ENCODE results near the gene VSTM2L. TPM values are rescaled to one million over a fixed set of nuclear protein-coding genes. Genes with fewer than 3 reads are reported as not detected.

The VSTM2L gene
- polyA plus RNA-seq, 1 of the 3 experiments (the other 2 are of a cell fraction), result 5.1 TPM

DNA sequence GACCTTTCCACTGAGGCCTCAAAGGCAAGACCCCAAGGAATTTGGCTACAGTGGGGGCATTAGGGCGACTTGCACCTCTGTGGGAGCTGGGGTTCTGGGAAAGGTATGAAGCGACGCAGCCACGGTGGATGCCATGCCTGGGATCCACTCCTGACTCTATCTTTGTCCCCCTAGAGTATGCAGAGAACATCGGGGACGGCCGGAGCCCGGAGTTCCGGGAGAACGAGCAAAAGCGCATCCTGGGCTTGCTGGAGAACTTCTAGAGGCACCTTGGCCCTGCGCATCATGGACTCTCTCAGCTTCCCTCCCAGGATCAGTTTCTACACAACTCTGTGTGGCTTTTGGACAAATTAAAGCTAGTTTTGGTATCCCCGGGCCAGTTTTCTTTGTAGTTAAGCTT lies 31.2 kb upstream of the VSTM2L start:
- H3K4me2 ChIP-seq, result no peak overlapping the region
- ChIA-PET CTCF (interaction anchor here (1.6 to 2.0 kb wide), 2 partner anchors 116 to 307 kb away, joined by 5 to 6 read pairs; no protein-coding TSS in a partner anchor), POLR2A (no interaction called here)
- no peaks in the 10 kb centered on the region for H4K20me1 ChIP-seq (ENCODE audit: insufficient read depth)
- TF ChIP-seq SIN3A (IDR thresholded peaks at IDR 0.05; ENCODE audit: borderline replicate concordance, low read depth, low read length) (no peak), ELF1 (IDR thresholded peaks at IDR 0.05) (no peak), SMC3 (IDR thresholded peaks at IDR 0.05; ENCODE audit: low read depth, low read length) (no peak), NFIC (IDR thresholded peaks at IDR 0.05; ENCODE audit: borderline replicate concordance) (no peak), FOSL2 (IDR thresholded peaks at IDR 0.05; ENCODE audit: borderline replicate concordance, low read depth) (no peak), TEAD4 (IDR thresholded peaks at IDR 0.05; ENCODE audit: borderline replicate concordance, insufficient read depth) (no peak), EZH2phosphoT487 (IDR thresholded peaks at IDR 0.05; ENCODE audit: borderline replicate concordance, low read depth) (no peak), MXI1 (IDR thresholded peaks at IDR 0.05; ENCODE audit: low read depth, low read length) (no peak), FOXJ3 (CRISPR knock-in tag; IDR thresholded peaks at IDR 0.05) (no peak), RAD21 (IDR thresholded peaks at IDR 0.05; ENCODE audit: low read length) (no peak), TAF1 (IDR thresholded peaks at IDR 0.05; ENCODE audit: borderline replicate concordance, low read depth, low read length) (no peak), JUND (IDR thresholded peaks at IDR 0.05) (no peak)
- TF ChIP-seq, protein P1, sequence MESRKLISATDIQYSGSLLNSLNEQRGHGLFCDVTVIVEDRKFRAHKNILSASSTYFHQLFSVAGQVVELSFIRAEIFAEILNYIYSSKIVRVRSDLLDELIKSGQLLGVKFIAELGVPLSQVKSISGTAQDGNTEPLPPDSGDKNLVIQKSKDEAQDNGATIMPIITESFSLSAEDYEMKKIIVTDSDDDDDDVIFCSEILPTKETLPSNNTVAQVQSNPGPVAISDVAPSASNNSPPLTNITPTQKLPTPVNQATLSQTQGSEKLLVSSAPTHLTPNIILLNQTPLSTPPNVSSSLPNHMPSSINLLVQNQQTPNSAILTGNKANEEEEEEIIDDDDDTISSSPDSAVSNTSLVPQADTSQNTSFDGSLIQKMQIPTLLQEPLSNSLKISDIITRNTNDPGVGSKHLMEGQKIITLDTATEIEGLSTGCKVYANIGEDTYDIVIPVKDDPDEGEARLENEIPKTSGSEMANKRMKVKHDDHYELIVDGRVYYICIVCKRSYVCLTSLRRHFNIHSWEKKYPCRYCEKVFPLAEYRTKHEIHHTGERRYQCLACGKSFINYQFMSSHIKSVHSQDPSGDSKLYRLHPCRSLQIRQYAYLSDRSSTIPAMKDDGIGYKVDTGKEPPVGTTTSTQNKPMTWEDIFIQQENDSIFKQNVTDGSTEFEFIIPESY (IDR thresholded peaks at IDR 0.05; ENCODE audit: borderline replicate concordance, low read depth), result no peak
- TF ChIP-seq, protein P2, sequence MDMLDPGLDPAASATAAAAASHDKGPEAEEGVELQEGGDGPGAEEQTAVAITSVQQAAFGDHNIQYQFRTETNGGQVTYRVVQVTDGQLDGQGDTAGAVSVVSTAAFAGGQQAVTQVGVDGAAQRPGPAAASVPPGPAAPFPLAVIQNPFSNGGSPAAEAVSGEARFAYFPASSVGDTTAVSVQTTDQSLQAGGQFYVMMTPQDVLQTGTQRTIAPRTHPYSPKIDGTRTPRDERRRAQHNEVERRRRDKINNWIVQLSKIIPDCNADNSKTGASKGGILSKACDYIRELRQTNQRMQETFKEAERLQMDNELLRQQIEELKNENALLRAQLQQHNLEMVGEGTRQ (IDR thresholded peaks at IDR 0.05; ENCODE audit: borderline replicate concordance, low read depth, low read length), result no peak
- TF ChIP-seq, protein P3, sequence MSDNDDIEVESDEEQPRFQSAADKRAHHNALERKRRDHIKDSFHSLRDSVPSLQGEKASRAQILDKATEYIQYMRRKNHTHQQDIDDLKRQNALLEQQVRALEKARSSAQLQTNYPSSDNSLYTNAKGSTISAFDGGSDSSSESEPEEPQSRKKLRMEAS (IDR thresholded peaks at IDR 0.05; ENCODE audit: low read depth), result no peak
- no peaks in the 10 kb centered on the region for H3K79me2 ChIP-seq (ENCODE audit: insufficient read depth)
- no peak for DNase-seq
- WGBS (ENCODE audit: low lambda C conversion rate), result 95% methylated on average over 11 of the region's 13 CpGs
- H3K27me3 ChIP-seq (ENCODE audit: insufficient read depth), result no peaks in the 10 kb centered on the region
- H2AFZ ChIP-seq (ENCODE audit: low read depth), result no peak overlapping the region
- H3K4me1 ChIP-seq (ENCODE audit: control insufficient read depth in 1 of 2, insufficient read depth in 2 of 2, low read depth in 1 of 2, low read length in 1 of 2), result peaks cover 0 to 12% of the 10 kb centered on the region in 2 experiments; a peak in 1 of 4 replicates
- H3K9ac ChIP-seq, result no peak overlapping the region
- no peaks in the 10 kb centered on the region for H3K9me3 ChIP-seq
- no peaks in the 10 kb centered on the region for H3F3A ChIP-seq (replicated peaks; ENCODE audit: insufficient read depth)
- no peak overlapping the region for H3K4me3 ChIP-seq (ENCODE audit: low read depth in 2 of 2, low read length in 1 of 2)
- no peak overlapping the region for H3K27ac ChIP-seq (ENCODE audit: low read depth in 2 of 2, low read length in 1 of 2)
- H3K36me3 ChIP-seq (replicated peaks in 1 of 2; ENCODE audit: control insufficient read depth in 1 of 2, insufficient read depth in 2 of 2, low read length in 1 of 2), result peaks cover 0 to 12% of the 10 kb centered on the region in 2 experiments
- H3K9me2 ChIP-seq, result no peaks in the 10 kb centered on the region

DNA sequence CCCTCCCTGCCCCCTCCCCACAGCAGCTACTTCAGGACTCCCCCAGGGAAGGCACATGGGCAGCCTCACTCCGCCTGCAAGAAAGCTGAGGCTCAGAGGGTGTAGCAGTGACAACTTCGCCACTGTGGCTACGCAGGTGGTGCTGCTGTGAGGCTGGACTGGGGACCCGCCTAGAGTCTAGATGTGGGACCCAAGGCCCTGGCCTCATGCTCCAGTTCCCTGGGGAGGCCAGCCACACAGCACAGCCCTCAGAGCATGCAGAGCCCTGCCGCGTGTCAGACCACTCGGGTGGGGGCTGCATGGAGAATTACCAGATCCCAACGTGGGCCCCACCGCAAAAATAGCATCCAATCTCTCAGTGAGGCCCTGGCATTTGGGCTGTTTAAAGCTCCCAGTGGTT lies 30.8 kb upstream of the VSTM2L start:
- no peaks in the 10 kb centered on the region for H4K20me1 ChIP-seq (ENCODE audit: insufficient read depth)
- H3K27me3 ChIP-seq (ENCODE audit: insufficient read depth), result no peaks in the 10 kb centered on the region
- no peak overlapping the region for H3K4me2 ChIP-seq
- ChIA-PET POLR2A (no interaction called here), CTCF (interaction anchor here (1.6 to 2.0 kb wide), 2 partner anchors 117 to 308 kb away, joined by 5 to 6 read pairs; no protein-coding TSS in a partner anchor)
- H3K9me2 ChIP-seq, result no peaks in the 10 kb centered on the region
- no peaks in the 10 kb centered on the region for H3F3A ChIP-seq (replicated peaks; ENCODE audit: insufficient read depth)
- peaks cover 0 to 12% of the 10 kb centered on the region in 2 experiments; a peak in 1 of 4 replicates for H3K4me1 ChIP-seq (ENCODE audit: control insufficient read depth in 1 of 2, insufficient read depth in 2 of 2, low read depth in 1 of 2, low read length in 1 of 2)
- H2AFZ ChIP-seq (ENCODE audit: low read depth), result no peak overlapping the region
- no peak for DNase-seq
- no peaks in the 10 kb centered on the region for H3K9me3 ChIP-seq
- no peak overlapping the region for H3K27ac ChIP-seq (ENCODE audit: low read depth in 2 of 2, low read length in 1 of 2)
- TF ChIP-seq MXI1 (IDR thresholded peaks at IDR 0.05; ENCODE audit: low read depth, low read length), result no peak
- TF ChIP-seq EP300 (IDR thresholded peaks at IDR 0.05; ENCODE audit: borderline replicate concordance in 1 of 2, low read depth in 1 of 2, low read length in 1 of 2), result no peak
- no peak for TF ChIP-seq GATA2 (CRISPR knock-in tag; IDR thresholded peaks at IDR 0.05)
- TF ChIP-seq GABPA (IDR thresholded peaks at IDR 0.05; ENCODE audit: low read depth), result no peak
- TF ChIP-seq TAF1 (IDR thresholded peaks at IDR 0.05; ENCODE audit: borderline replicate concordance, low read depth, low read length), result no peak
- H3K36me3 ChIP-seq (replicated peaks in 1 of 2; ENCODE audit: control insufficient read depth in 1 of 2, insufficient read depth in 2 of 2, low read length in 1 of 2), result peaks cover 0 to 12% of the 10 kb centered on the region in 2 experiments
- H3K4me3 ChIP-seq (ENCODE audit: low read depth in 2 of 2, low read length in 1 of 2), result no peak overlapping the region
- no peak overlapping the region for H3K9ac ChIP-seq
- H3K79me2 ChIP-seq (ENCODE audit: insufficient read depth), result no peaks in the 10 kb centered on the region
- 94% methylated on average over 6 of the region's 9 CpGs for WGBS (ENCODE audit: low lambda C conversion rate)

All from SK-N-SH (cell line).